DND-41 (cell line): Measurements from ENCODE around the gene POC1A.

Experiments used
- ATAC-seq: fragments of 200-7000 bp; cut with Tn5 transposase; 3 replicates; pipeline ENCODE4 v1.9.1; 2021; ENCODE audit warnings: low read depth; ENCODE audit not compliant: insufficient read depth
- DNase-seq: peaks from one replicate; pipeline ENCODE4 v3.0.0-alpha.2; 2020
- H2AFZ ChIP-seq: 2 replicates; pipeline ENCODE4 v1.6.0; 2012; ENCODE audit warnings: low read depth, low read length
- H3K27ac ChIP-seq: 2 replicates; pipeline ENCODE4 v1.5.1; 2012; ENCODE audit warnings: low read length, inconsistent platforms
- H3K27me3 ChIP-seq: fragments of 200-600 bp; sonication (generic); 2 replicates; pipeline ENCODE4 v1.6.0; 2012; ENCODE audit warnings: low read length, mild to moderate bottlenecking, inconsistent platforms; ENCODE audit not compliant: insufficient read depth, poor library complexity
- H3K36me3 ChIP-seq: 2 replicates; pipeline ENCODE4 v1.5.1; 2012; ENCODE audit warnings: low read length, inconsistent platforms; ENCODE audit not compliant: insufficient read depth
- H3K4me1 ChIP-seq: 2 replicates; pipeline ENCODE4 v1.5.1; 2012; ENCODE audit warnings: mild to moderate bottlenecking, low read length; ENCODE audit not compliant: insufficient read depth
- H3K4me2 ChIP-seq: 2 replicates; pipeline ENCODE4 v1.6.0; 2012; ENCODE audit warnings: mild to moderate bottlenecking, moderate library complexity, low read length, inconsistent platforms; ENCODE audit not compliant: insufficient read depth
- H3K4me3 ChIP-seq, 2 experiments: fragments of 200-600 bp in 1 of 2; shearing (Covaris generic) in 1 of 2; 2 replicates each; pipeline ENCODE4 v1.5.1; 2012 to 2016; ENCODE audit warnings: inconsistent platforms in 2 of 2, low read length in 2 of 2, mild to moderate bottlenecking in 2 of 2, low read depth in 1 of 2, moderate library complexity in 1 of 2
- H3K79me2 ChIP-seq: 2 replicates; pipeline ENCODE4 v1.6.0; 2012; ENCODE audit warnings: low read length, inconsistent platforms; ENCODE audit not compliant: insufficient read depth
- H3K9ac ChIP-seq: 2 replicates; pipeline ENCODE4 v1.6.0; 2012; ENCODE audit warnings: low read depth, mild to moderate bottlenecking, inconsistent platforms, low read length, moderate library complexity
- H3K9me3 ChIP-seq: 2 replicates; pipeline ENCODE4 v1.5.1; 2012; ENCODE audit warnings: low read length, moderate library complexity, mild to moderate bottlenecking, inconsistent platforms; ENCODE audit not compliant: insufficient read depth, severe bottlenecking
- H4K20me1 ChIP-seq: 2 replicates; pipeline ENCODE4 v1.6.0; 2012; ENCODE audit warnings: low read length; ENCODE audit not compliant: insufficient read depth
- EZH2 ChIP-seq: IDR thresholded peaks from 3 replicates; pipeline ENCODE4 v1.6.1; 2012; ENCODE audit warnings: borderline replicate concordance, low read depth, mild to moderate bottlenecking, moderate library complexity, low read length, inconsistent platforms; ENCODE audit not compliant: severe bottlenecking
- TF ChIP-seq, protein P1 (sequence below): IDR thresholded peaks from 2 replicates; pipeline ENCODE4 v1.5.1; 2012; ENCODE audit warnings: borderline replicate concordance, low read length, moderate library complexity, mild to moderate bottlenecking; ENCODE audit not compliant: poor library complexity, severe bottlenecking; ENCODE audit errors: extremely low read depth

The POC1A gene

DNA sequence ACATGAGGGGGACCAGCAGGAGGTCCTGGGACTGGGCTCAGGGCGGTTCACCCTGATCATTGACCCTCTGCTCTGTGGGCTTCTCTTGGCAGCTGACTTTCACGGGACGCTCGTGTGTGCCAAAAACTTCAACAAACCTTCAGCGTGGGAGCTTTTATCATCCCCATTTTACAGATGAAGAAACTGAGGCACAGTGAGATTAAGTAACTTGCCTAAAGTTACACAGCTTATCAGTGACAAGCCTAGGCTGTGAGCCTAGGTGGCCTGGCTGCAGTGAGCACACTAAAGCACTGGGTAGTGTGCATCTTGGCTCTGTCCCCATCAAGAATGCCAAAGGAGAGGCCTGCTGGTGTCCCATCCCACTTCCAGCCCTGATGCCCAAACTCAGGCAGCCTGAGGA, 74.3 kb downstream of the POC1A start:
- Histone ChIP-seq H2AFZ (no peak overlapping the region), H3K4me1 (no peaks in the 10 kb centered on the region), H3K9ac (no peak overlapping the region), H3K36me3 (peaks cover 77% of the 10 kb centered on the region), H3K27ac (no peak overlapping the region), H3K79me2 (no peaks in the 10 kb centered on the region), H4K20me1 (peaks cover 19% of the 10 kb centered on the region), H3K27me3 (no peaks in the 10 kb centered on the region), H3K4me3 (no peak overlapping the region), H3K4me2 (no peak overlapping the region), H3K9me3 (no peaks in the 10 kb centered on the region)
- no peak for ATAC-seq
- TF ChIP-seq, protein P1, sequence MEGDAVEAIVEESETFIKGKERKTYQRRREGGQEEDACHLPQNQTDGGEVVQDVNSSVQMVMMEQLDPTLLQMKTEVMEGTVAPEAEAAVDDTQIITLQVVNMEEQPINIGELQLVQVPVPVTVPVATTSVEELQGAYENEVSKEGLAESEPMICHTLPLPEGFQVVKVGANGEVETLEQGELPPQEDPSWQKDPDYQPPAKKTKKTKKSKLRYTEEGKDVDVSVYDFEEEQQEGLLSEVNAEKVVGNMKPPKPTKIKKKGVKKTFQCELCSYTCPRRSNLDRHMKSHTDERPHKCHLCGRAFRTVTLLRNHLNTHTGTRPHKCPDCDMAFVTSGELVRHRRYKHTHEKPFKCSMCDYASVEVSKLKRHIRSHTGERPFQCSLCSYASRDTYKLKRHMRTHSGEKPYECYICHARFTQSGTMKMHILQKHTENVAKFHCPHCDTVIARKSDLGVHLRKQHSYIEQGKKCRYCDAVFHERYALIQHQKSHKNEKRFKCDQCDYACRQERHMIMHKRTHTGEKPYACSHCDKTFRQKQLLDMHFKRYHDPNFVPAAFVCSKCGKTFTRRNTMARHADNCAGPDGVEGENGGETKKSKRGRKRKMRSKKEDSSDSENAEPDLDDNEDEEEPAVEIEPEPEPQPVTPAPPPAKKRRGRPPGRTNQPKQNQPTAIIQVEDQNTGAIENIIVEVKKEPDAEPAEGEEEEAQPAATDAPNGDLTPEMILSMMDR = no peak
- no peak for TF ChIP-seq EZH2
- DNase-seq = no peak

DNA sequence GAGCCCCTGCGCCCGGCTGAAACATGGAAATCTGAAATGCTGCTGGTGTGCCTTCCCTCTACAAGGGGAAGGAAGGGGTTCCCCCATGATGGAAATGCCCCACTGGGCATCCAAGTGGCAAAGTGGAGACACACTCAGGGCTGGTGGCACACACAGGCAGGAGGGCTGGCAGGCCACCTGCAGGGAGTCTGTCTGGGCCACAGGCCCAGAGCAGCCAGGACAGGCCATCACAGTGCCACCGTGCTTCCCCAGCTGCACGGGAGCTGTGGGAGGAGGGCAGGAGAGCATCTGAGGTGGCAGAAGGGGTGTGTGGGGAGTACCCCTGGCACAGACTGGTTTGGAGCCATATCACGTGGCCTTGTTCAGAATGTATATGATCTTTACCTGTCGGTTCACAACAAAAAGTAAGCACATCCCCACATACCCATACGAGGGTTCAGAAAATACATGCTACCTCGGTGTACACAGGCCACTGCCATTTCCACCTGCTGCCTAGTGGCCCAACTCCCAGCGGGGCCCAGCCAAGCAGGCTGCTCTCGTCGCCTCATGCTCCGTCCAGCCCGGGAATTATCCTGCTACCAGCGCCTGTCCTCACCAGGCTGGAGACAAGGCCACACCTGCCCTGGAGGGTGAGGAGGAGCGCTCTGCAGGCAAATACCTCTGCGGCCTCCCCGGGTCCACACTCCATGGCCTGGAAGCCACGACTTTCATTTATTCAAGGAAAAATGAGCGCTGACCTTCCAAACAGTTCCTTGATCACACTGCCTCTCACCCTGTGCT, 75.3 kb downstream of the POC1A start:
- H4K20me1 ChIP-seq = peaks cover 18% of the 10 kb centered on the region

DNA sequence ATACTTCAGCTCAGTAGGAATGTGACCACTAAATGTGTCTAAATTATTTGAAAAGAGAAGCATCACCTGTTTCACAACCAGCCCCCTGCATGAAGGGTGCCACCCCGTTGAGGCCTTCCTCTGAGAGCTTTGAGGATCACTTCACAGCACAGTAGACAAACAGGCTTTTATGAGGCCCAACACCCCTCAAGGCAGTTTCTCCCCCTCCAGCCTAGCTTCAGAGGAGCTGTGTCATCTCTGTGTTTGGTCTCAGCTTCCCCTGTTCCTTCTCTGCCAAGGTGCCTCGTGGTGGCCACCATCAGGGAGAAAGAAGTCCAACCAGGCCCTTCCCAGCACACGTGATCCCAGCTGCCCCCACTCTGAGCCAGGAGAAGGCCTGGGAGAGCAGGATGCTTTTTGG, 76.3 kb downstream of the POC1A start:
- no peaks in the 10 kb centered on the region for H3K27me3 ChIP-seq
- ATAC-seq = no peak
- H3K36me3 ChIP-seq = peaks cover 75% of the 10 kb centered on the region
- no peak overlapping the region for H3K9ac ChIP-seq
- no peak for DNase-seq
- H4K20me1 ChIP-seq = peaks cover 18% of the 10 kb centered on the region
- H2AFZ ChIP-seq = no peak overlapping the region
- no peaks in the 10 kb centered on the region for H3K9me3 ChIP-seq
- TF ChIP-seq EZH2 = no peak
- TF ChIP-seq, protein P1 = no peak
- H3K79me2 ChIP-seq = no peaks in the 10 kb centered on the region
- no peak overlapping the region for H3K4me2 ChIP-seq
- no peak overlapping the region for H3K4me3 ChIP-seq
- no peak overlapping the region for H3K27ac ChIP-seq
- H3K4me1 ChIP-seq = no peaks in the 10 kb centered on the region

More for the DNA sequence above, 75.3 kb downstream of the POC1A start:
- Histone ChIP-seq H3K9me3 (no peaks in the 10 kb centered on the region), H3K27me3 (no peaks in the 10 kb centered on the region), H3K36me3 (peaks cover 77% of the 10 kb centered on the region), H3K79me2 (no peaks in the 10 kb centered on the region), H2AFZ (no peak overlapping the region), H3K4me2 (no peak overlapping the region), H3K9ac (no peak overlapping the region), H3K27ac (no peak overlapping the region), H3K4me3 (no peak overlapping the region), H3K4me1 (no peaks in the 10 kb centered on the region)
- TF ChIP-seq, protein P1 = no peak
- no peak for TF ChIP-seq EZH2
- no peak for ATAC-seq
- no peak for DNase-seq
